GM12878 (cell line): ENCODE measurements around the gene HHIPL1. TPM values are rescaled to one million over a fixed set of nuclear protein-coding genes. Genes with fewer than 3 reads are reported as not detected.

Experiments
- ATAC-seq: fragments of 200-7000 bp; cut with Tn5 transposase; 3 replicates; pipeline ENCODE4 v1.9.1; 2020; ENCODE audit warnings: mild to moderate bottlenecking, moderate library complexity
- BruUV-seq: library from RNA; stranded (reverse); fragments of 400-500 nt; replicated peaks from 2 replicates; lab custom pipeline; 2021; lab: Mats Ljungman, UMichigan
- CTCF ChIA-PET: fragments of 300-600 bp; sonication (Branson Sonifier 250); formaldehyde crosslinking; extraction: SDS; loops from one replicate; lab custom pipeline; 2021; ENCODE audit warnings: inconsistent platforms; lab: Yijun Ruan, JAX
- POLR2A ChIA-PET: fragments of 350-600 bp; formaldehyde crosslinking; extraction: SDS; loops from one replicate; lab custom pipeline; 2021; ENCODE audit warnings: inconsistent platforms; lab: Charles Lee
- RAD21 ChIA-PET: fragments of 300-600 bp; sonication (Branson Sonifier 250); formaldehyde crosslinking; loops from one replicate; lab custom pipeline; 2023; ENCODE audit warnings: antibody characterized with exemption; ENCODE audit not compliant: unreplicated experiment; lab: Charles Lee
- SMC1A ChIA-PET: fragments of 300-600 bp; sonication (Branson Sonifier 250); formaldehyde crosslinking; loops from one replicate; lab custom pipeline; 2023; ENCODE audit not compliant: unreplicated experiment, uncharacterized antibody; lab: Charles Lee
- DNase-seq: peaks from one replicate; pipeline ENCODE4 v3.0.0-alpha.2; 2011; ENCODE audit warnings: low read depth, low spot score
- FAIRE-seq: peaks from 3 replicates; lab custom pipeline; 2011; peaks lifted over from hg19 to GRCh38; lab: Jason Lieb, UNC
- H2AFZ ChIP-seq: 2 replicates; pipeline ENCODE4 v1.6.0; 2011; ENCODE audit warnings: low read depth, low read length, control low read depth; ENCODE audit not compliant: control insufficient read depth
- H3K27ac ChIP-seq: 2 replicates; pipeline ENCODE4 v1.5.1; 2011; ENCODE audit warnings: control low read depth; ENCODE audit not compliant: control insufficient read depth, insufficient read depth
- H3K27me3 ChIP-seq, 2 experiments: replicated peaks in 1 of 2; 2 replicates each; pipeline versions ENCODE4 v1.6.0 to v1.6.1; 2011; ENCODE audit warnings: low read length in 1 of 2; ENCODE audit not compliant: control insufficient read depth in 2 of 2, insufficient read depth in 2 of 2
- H3K36me3 ChIP-seq, 2 experiments: 2 replicates each; pipeline ENCODE4 v1.5.1; 2011; ENCODE audit warnings: low read length in 1 of 2; ENCODE audit not compliant: control insufficient read depth in 2 of 2, insufficient read depth in 2 of 2
- H3K4me1 ChIP-seq: 2 replicates; pipeline ENCODE4 v1.6.1; 2011; ENCODE audit warnings: mild to moderate bottlenecking, low read length, moderate library complexity, mixed read lengths; ENCODE audit not compliant: control insufficient read depth, insufficient read depth
- H3K4me2 ChIP-seq: 2 replicates; pipeline ENCODE4 v1.6.0; 2011; ENCODE audit warnings: control low read depth; ENCODE audit not compliant: control insufficient read depth, insufficient read depth
- H3K4me3 ChIP-seq: fragments of 200-600 bp; sonication (generic); 2 replicates; pipeline ENCODE4 v1.5.1; 2016
- H3K79me2 ChIP-seq: 2 replicates; pipeline ENCODE4 v1.6.0; 2011; ENCODE audit warnings: low read length; ENCODE audit not compliant: control insufficient read depth, insufficient read depth
- H3K9ac ChIP-seq: 2 replicates; pipeline ENCODE4 v1.8.0; 2011; ENCODE audit warnings: low read length, control low read depth, mixed read lengths; ENCODE audit not compliant: control insufficient read depth, insufficient read depth
- H3K9me3 ChIP-seq: replicated peaks from 3 replicates; pipeline ENCODE4 v1.5.1; 2011; ENCODE audit warnings: mild to moderate bottlenecking, low read length; ENCODE audit not compliant: control insufficient read depth, insufficient read depth
- H4K20me1 ChIP-seq: 2 replicates; pipeline ENCODE4 v1.6.0; 2011; ENCODE audit not compliant: control insufficient read depth, insufficient read depth
- ASH2L ChIP-seq: fragments of 300-600, 200-600 bp; sonication (generic); IDR thresholded peaks from 2 replicates; pipeline ENCODE4 v1.6.1; 2017; ENCODE audit warnings: low read depth, mild to moderate bottlenecking, borderline replicate concordance
- BCL11A ChIP-seq: IDR thresholded peaks from 2 replicates; pipeline ENCODE4 v1.6.1; 2011; ENCODE audit warnings: low read depth, low read length
- CREM ChIP-seq: IDR thresholded peaks from 2 replicates; pipeline ENCODE4 v1.6.1; 2014; ENCODE audit warnings: antibody characterized with exemption, low read depth
- EED ChIP-seq: sonication (generic); IDR thresholded peaks from 2 replicates; pipeline ENCODE4 v1.6.1; 2016; ENCODE audit warnings: antibody characterized with exemption, low read depth
- EZH2 ChIP-seq: IDR thresholded peaks from 2 replicates; pipeline ENCODE4 v1.6.1; 2012; ENCODE audit warnings: low read depth, mild to moderate bottlenecking, control low read depth, inconsistent platforms, low read length, borderline replicate concordance; ENCODE audit not compliant: control insufficient read depth
- HDAC6 ChIP-seq: fragments of 200-600 bp; sonication (generic); IDR thresholded peaks from one replicate; pipeline ENCODE4 v1.8.0; 2017; ENCODE audit warnings: antibody characterized with exemption; ENCODE audit not compliant: unreplicated experiment
- IKZF1 ChIP-seq: fragments of 450-650 bp; conservative IDR thresholded peaks from 2 replicates; pipeline ENCODE4 v1.6.1; 2017; ENCODE audit warnings: antibody characterized with exemption, mild to moderate bottlenecking
- IRF4 ChIP-seq: IDR thresholded peaks from 2 replicates; pipeline ENCODE4 v1.6.1; 2011; ENCODE audit warnings: low read depth, low read length
- MTA2 ChIP-seq: fragments of 450-650 bp; IDR thresholded peaks from 2 replicates; pipeline ENCODE4 v1.6.1; 2016; ENCODE audit warnings: low read depth, mild to moderate bottlenecking, moderate library complexity
- NR2F1 ChIP-seq: fragments of 450-650 bp; conservative IDR thresholded peaks from 2 replicates; pipeline ENCODE4 v1.6.1; 2017; ENCODE audit warnings: mild to moderate bottlenecking
- PAX8 ChIP-seq: fragments of 450-650 bp; IDR thresholded peaks from 2 replicates; pipeline ENCODE4 v1.6.1; 2017; ENCODE audit warnings: mild to moderate bottlenecking, moderate library complexity
- SMAD1 ChIP-seq: fragments of 450-650 bp; IDR thresholded peaks from 2 replicates; pipeline ENCODE4 v1.6.1; 2018; ENCODE audit warnings: mild to moderate bottlenecking, low read depth; ENCODE audit not compliant: partially characterized antibody
- SMAD5 ChIP-seq: IDR thresholded peaks from 2 replicates; pipeline ENCODE4 v1.6.1; 2016; ENCODE audit warnings: antibody characterized with exemption, low read depth
- SMARCA5 ChIP-seq: fragments of 450-650 bp; IDR thresholded peaks from 2 replicates; pipeline ENCODE4 v1.6.1; 2017; ENCODE audit warnings: mild to moderate bottlenecking
- SRF ChIP-seq, 2 experiments: IDR thresholded peaks; 2 replicates each; pipeline ENCODE4 v1.6.1; 2011; ENCODE audit warnings: low read depth in 2 of 2, low read length in 2 of 2, mild to moderate bottlenecking in 1 of 2, moderate library complexity in 1 of 2
- ZNF207 ChIP-seq: fragments of 450-650 bp; IDR thresholded peaks from 2 replicates; pipeline ENCODE4 v1.6.1; 2014; ENCODE audit warnings: antibody characterized with exemption, mild to moderate bottlenecking, borderline replicate concordance
- WGBS: methylation state at CpG from one replicate; pipeline ENCODE4 v1.1.6; 2016; ENCODE audit warnings: low lambda C conversion rate; ENCODE audit not compliant: insufficient replicate concordance, insufficient coverage; ENCODE audit errors: missing lambda C conversion rate; 5-methylcytosine and 5-hydroxymethylcytosine counted together
- in situ Hi-C: fragments of 300-500 bp; cut with MboI; formaldehyde crosslinking; loops from 9 replicates; pipeline ENCODE4 v1.14.3; 2018; ENCODE audit warnings: mixed read lengths
- intact Hi-C: fragments of 100-400 bp; cut with micrococcal nuclease; formaldehyde crosslinking; loops from one replicate; pipeline ENCODE4 v1.14.2; 2022; ENCODE audit not compliant: unreplicated experiment
- polyA plus RNA-seq, 11 experiments: library from polyadenylated mRNA; depleted of rRNA in 4 of 11; unstranded in 6 of 11; stranded (reverse) in 5 of 11; fragments of >200 nt; fragmentation: Nextera tagmentation in 4 of 11; fragmentation: Illumina TruSeq in 1 of 11; extraction: Ambion mirVana in 4 of 11; extraction: Trizol in 1 of 11; gene quantifications; 1 replicate in 1 of 11; 2 replicates in 10 of 11; pipeline versions ENCODE4 v1.2.1 to v1.2.3, GENCODE V29; 2011 to 2016; ENCODE audit warnings: inconsistent platforms in 2 of 11, missing spikeins in 2 of 11, low read depth in 1 of 11
- total RNA-seq, 4 experiments: library from RNA; depleted of rRNA in 3 of 4; stranded (reverse); fragments of >200 nt in 3 of 4; fragmentation: Illumina TruSeq in 1 of 4; extraction: Trizol in 1 of 4; gene quantifications; 2 replicates each; pipeline versions ENCODE4 v1.2.1 to v1.2.3, GENCODE V29; 2013 to 2021
- TF ChIP-seq, protein P1 (sequence below): fragments of 450-650 bp; IDR thresholded peaks from 2 replicates; pipeline ENCODE4 v1.6.1; 2018; ENCODE audit warnings: mild to moderate bottlenecking, low read depth, moderate library complexity; ENCODE audit not compliant: partially characterized antibody
- TF ChIP-seq, protein P2 (sequence below): IDR thresholded peaks from 2 replicates; pipeline ENCODE4 v1.6.1; 2012; ENCODE audit warnings: low read length, inconsistent platforms
- TF ChIP-seq, protein P3 (sequence below): fragments of 150-350 bp; IDR thresholded peaks from 2 replicates; pipeline ENCODE4 v1.6.1; 2014; ENCODE audit warnings: mild to moderate bottlenecking, low read depth, low read length

The HHIPL1 gene
- total and polyA plus RNA-seq, 10 of the 15 experiments (the other 5 are each of a cell fraction or from before 2014, with no cell fraction given): 0.09 TPM; not detected in 9

DNA sequence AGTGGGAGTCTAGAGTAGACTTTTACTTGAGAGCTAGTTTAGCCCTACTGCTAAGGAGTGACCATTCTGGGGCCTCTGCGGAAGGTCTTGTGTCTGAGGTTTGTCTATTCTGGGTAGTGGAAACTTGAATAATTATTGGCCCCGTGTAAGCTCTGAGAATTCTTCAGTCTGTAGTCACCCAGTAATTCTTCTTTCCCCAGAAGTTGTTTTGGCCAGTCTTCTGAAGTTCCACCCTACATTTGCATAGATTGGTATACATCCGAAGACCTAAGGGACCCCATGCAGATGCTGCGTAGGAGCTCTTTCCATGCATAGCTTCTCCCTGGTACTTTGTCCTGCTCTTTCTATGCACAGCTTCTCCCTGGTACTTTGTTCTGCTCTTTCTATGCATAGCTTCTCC lies 52.0 kb downstream of the HHIPL1 start:
- no peak overlapping the region for H2AFZ ChIP-seq
- no peaks in the 10 kb centered on the region for H4K20me1 ChIP-seq
- no peaks in the 10 kb centered on the region for H3K79me2 ChIP-seq
- ChIA-PET POLR2A (no interaction called here), CTCF (interaction anchor here (0.7 to 1.5 kb wide), 3 partner anchors 9 to 189 kb away, joined by 3 to 4 read pairs (median 3); no protein-coding TSS in a partner anchor), RAD21 (no interaction called here)
- in situ Hi-C loops: no loop called here
- ATAC-seq: no peak
- H3K4me1 ChIP-seq: no peaks in the 10 kb centered on the region
- no peaks in the 10 kb centered on the region for H3K36me3 ChIP-seq
- FAIRE-seq: no peak
- DNase-seq: no peak
- no peak overlapping the region for H3K9ac ChIP-seq
- no peak overlapping the region for H3K4me3 ChIP-seq
- 67% methylated on average over 4 of the region's 4 CpGs for WGBS
- TF ChIP-seq ZNF207: no peak
- no peak for TF ChIP-seq NR2F1
- no peak for TF ChIP-seq IRF4
- TF ChIP-seq, protein P1, sequence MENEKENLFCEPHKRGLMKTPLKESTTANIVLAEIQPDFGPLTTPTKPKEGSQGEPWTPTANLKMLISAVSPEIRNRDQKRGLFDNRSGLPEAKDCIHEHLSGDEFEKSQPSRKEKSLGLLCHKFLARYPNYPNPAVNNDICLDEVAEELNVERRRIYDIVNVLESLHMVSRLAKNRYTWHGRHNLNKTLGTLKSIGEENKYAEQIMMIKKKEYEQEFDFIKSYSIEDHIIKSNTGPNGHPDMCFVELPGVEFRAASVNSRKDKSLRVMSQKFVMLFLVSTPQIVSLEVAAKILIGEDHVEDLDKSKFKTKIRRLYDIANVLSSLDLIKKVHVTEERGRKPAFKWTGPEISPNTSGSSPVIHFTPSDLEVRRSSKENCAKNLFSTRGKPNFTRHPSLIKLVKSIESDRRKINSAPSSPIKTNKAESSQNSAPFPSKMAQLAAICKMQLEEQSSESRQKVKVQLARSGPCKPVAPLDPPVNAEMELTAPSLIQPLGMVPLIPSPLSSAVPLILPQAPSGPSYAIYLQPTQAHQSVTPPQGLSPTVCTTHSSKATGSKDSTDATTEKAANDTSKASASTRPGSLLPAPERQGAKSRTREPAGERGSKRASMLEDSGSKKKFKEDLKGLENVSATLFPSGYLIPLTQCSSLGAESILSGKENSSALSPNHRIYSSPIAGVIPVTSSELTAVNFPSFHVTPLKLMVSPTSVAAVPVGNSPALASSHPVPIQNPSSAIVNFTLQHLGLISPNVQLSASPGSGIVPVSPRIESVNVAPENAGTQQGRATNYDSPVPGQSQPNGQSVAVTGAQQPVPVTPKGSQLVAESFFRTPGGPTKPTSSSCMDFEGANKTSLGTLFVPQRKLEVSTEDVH: no peak
- TF ChIP-seq SRF (IDR thresholded peaks at IDR 0.05; ENCODE audit: low read depth in 2 of 2, low read length in 2 of 2): no peak
- TF ChIP-seq BCL11A: no peak
- no peak for TF ChIP-seq PAX8
- TF ChIP-seq EZH2: no peak
- TF ChIP-seq HDAC6: no peak
- TF ChIP-seq MTA2: no peak
- TF ChIP-seq SMAD1: no peak
- no peak for TF ChIP-seq EED
- TF ChIP-seq ASH2L: no peak
- TF ChIP-seq IKZF1: no peak
- TF ChIP-seq, protein P2, sequence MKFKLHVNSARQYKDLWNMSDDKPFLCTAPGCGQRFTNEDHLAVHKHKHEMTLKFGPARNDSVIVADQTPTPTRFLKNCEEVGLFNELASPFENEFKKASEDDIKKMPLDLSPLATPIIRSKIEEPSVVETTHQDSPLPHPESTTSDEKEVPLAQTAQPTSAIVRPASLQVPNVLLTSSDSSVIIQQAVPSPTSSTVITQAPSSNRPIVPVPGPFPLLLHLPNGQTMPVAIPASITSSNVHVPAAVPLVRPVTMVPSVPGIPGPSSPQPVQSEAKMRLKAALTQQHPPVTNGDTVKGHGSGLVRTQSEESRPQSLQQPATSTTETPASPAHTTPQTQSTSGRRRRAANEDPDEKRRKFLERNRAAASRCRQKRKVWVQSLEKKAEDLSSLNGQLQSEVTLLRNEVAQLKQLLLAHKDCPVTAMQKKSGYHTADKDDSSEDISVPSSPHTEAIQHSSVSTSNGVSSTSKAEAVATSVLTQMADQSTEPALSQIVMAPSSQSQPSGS: no peak
- no peak for TF ChIP-seq SMAD5
- TF ChIP-seq, protein P3, sequence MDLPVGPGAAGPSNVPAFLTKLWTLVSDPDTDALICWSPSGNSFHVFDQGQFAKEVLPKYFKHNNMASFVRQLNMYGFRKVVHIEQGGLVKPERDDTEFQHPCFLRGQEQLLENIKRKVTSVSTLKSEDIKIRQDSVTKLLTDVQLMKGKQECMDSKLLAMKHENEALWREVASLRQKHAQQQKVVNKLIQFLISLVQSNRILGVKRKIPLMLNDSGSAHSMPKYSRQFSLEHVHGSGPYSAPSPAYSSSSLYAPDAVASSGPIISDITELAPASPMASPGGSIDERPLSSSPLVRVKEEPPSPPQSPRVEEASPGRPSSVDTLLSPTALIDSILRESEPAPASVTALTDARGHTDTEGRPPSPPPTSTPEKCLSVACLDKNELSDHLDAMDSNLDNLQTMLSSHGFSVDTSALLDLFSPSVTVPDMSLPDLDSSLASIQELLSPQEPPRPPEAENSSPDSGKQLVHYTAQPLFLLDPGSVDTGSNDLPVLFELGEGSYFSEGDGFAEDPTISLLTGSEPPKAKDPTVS: no peak
- no peak for TF ChIP-seq CREM
- TF ChIP-seq SMARCA5: no peak
- TF ChIP-seq, all 136 proteins: peak for 0
- H3K4me2 ChIP-seq: no peak overlapping the region
- no TSS peak for BruUV-seq
- SMC1A ChIA-PET: no interaction called here
- no peak overlapping the region for H3K27ac ChIP-seq
- no peaks in the 10 kb centered on the region for H3K9me3 ChIP-seq
- H3K27me3 ChIP-seq: no peaks in the 10 kb centered on the region; a peak in 1 of 4 replicates
- intact Hi-C loops: no loop called here
